IMR-90 (cell line): ENCODE data around the gene ADAMTS13. TPM values are rescaled to one million over a fixed set of nuclear protein-coding genes. Genes with fewer than 3 reads are reported as not detected.

Experiments used
- ATAC-seq: fragments of 200-7000 bp; cut with Tn5 transposase; 2 replicates; pipeline ENCODE4 v1.9.1; 2020; ENCODE audit warnings: low read depth, mild to moderate bottlenecking, moderate library complexity
- BruUV-seq: library from RNA; stranded (reverse); fragments of 400-500 nt; replicated peaks from 2 replicates; lab custom pipeline; 2021; lab: Mats Ljungman, UMichigan
- CTCF ChIA-PET: fragments of 300-600 bp; formaldehyde crosslinking; extraction: SDS; loops from one replicate; lab custom pipeline; 2021; ENCODE audit warnings: antibody characterized with exemption; lab: Yijun Ruan, JAX
- POLR2A ChIA-PET: fragments of 300-600 bp; sonication (Branson Sonifier 250); formaldehyde crosslinking; loops from one replicate; lab custom pipeline; 2022; ENCODE audit warnings: antibody characterized with exemption; ENCODE audit not compliant: unreplicated experiment; lab: Charles Lee
- DNase-seq: peaks from one replicate; pipeline ENCODE4 v3.0.0; 2013
- H2AFZ ChIP-seq: replicated peaks from 2 replicates; pipeline ENCODE3; 2013; ENCODE audit warnings: low read length, mild to moderate bottlenecking; ENCODE audit not compliant: poor library complexity
- H2AK5ac ChIP-seq: 2 replicates; pipeline ENCODE4 v1.6.1; 2013; ENCODE audit warnings: low read depth, low read length, inconsistent platforms
- H2AK9ac ChIP-seq: replicated peaks from 2 replicates; pipeline ENCODE3; 2013; ENCODE audit warnings: mild to moderate bottlenecking, low read depth, low read length, moderate library complexity; ENCODE audit not compliant: poor library complexity
- H2BK120ac ChIP-seq: 2 replicates; pipeline ENCODE4 v1.6.1; 2013; ENCODE audit warnings: low read depth, low read length, inconsistent platforms
- H2BK15ac ChIP-seq: 3 replicates; pipeline ENCODE4 v1.6.1; 2013; ENCODE audit warnings: low read depth, low read length, inconsistent platforms
- H2BK20ac ChIP-seq: 2 replicates; pipeline ENCODE4 v1.6.1; 2013; ENCODE audit warnings: low read depth, mild to moderate bottlenecking, inconsistent platforms, low read length, moderate library complexity
- H2BK5ac ChIP-seq: 2 replicates; pipeline ENCODE4 v1.6.1; 2013; ENCODE audit warnings: mild to moderate bottlenecking, low read depth, low read length, inconsistent platforms; ENCODE audit not compliant: poor library complexity, severe bottlenecking
- H3K14ac ChIP-seq: replicated peaks from 2 replicates; pipeline ENCODE4 v1.6.1; 2013; ENCODE audit warnings: low read depth, low read length, inconsistent platforms
- H3K18ac ChIP-seq: 2 replicates; pipeline ENCODE4 v1.6.1; 2013; ENCODE audit warnings: low read depth, low read length, control low read depth
- H3K23ac ChIP-seq: 2 replicates; pipeline ENCODE4 v1.6.1; 2013; ENCODE audit warnings: low read depth, low read length, inconsistent platforms
- H3K27ac ChIP-seq: 2 replicates; pipeline ENCODE4 v1.5.1; 2013; ENCODE audit warnings: mild to moderate bottlenecking, control low read depth, low read length; ENCODE audit not compliant: insufficient read depth
- H3K27me3 ChIP-seq: 2 replicates; pipeline ENCODE4 v1.6.1; 2013; ENCODE audit warnings: low read length; ENCODE audit not compliant: control insufficient read depth, insufficient read depth
- H3K36me3 ChIP-seq: 2 replicates; pipeline ENCODE4 v1.6.1; 2013; ENCODE audit warnings: low read length, mixed read lengths; ENCODE audit not compliant: control insufficient read depth, insufficient read depth
- H3K4ac ChIP-seq: 2 replicates; pipeline ENCODE4 v1.6.1; 2013; ENCODE audit warnings: low read depth, low read length, inconsistent platforms
- H3K4me1 ChIP-seq: 2 replicates; pipeline ENCODE4 v1.6.1; 2013; ENCODE audit warnings: low read length, mixed read lengths; ENCODE audit not compliant: control insufficient read depth, insufficient read depth
- H3K4me2 ChIP-seq: 2 replicates; pipeline ENCODE4 v1.6.1; 2013; ENCODE audit warnings: low read depth, mild to moderate bottlenecking, control low read depth, low read length, moderate library complexity
- H3K4me3 ChIP-seq: 2 replicates; pipeline ENCODE4 v1.5.1; 2013; ENCODE audit warnings: low read depth, mild to moderate bottlenecking, control low read depth, low read length, moderate library complexity; ENCODE audit not compliant: insufficient read depth
- H3K56ac ChIP-seq: 2 replicates; pipeline ENCODE4 v1.6.1; 2013; ENCODE audit warnings: low read length, inconsistent platforms; ENCODE audit not compliant: insufficient read depth; ENCODE audit errors: extremely low read depth
- H3K79me1 ChIP-seq, 2 experiments: 2 replicates each; pipeline ENCODE4 v1.6.1; 2013; ENCODE audit warnings: low read length in 2 of 2, inconsistent platforms in 1 of 2, low read depth in 1 of 2
- H3K9ac ChIP-seq: 2 replicates; pipeline ENCODE4 v1.6.1; 2013; ENCODE audit warnings: low read depth, low read length, control low read depth
- H3K9me1 ChIP-seq: 2 replicates; pipeline ENCODE4 v1.6.1; 2013; ENCODE audit warnings: low read length, inconsistent platforms; ENCODE audit not compliant: insufficient read depth
- H3K9me3 ChIP-seq: 2 replicates; pipeline ENCODE4 v1.6.1; 2013; ENCODE audit warnings: low read length; ENCODE audit not compliant: control insufficient read depth, insufficient read depth
- H4K20me1 ChIP-seq: 2 replicates; pipeline ENCODE4 v1.6.1; 2013; ENCODE audit warnings: low read length, inconsistent platforms; ENCODE audit not compliant: insufficient read depth
- H4K5ac ChIP-seq: 2 replicates; pipeline ENCODE4 v1.6.1; 2013; ENCODE audit warnings: mild to moderate bottlenecking, low read depth, low read length, control low read depth
- H4K8ac ChIP-seq, 2 experiments: 2 replicates each; pipeline ENCODE4 v1.6.1; 2013; ENCODE audit warnings: low read depth in 2 of 2, low read length in 2 of 2, control low read depth in 1 of 2, inconsistent platforms in 1 of 2
- H4K91ac ChIP-seq: 2 replicates; pipeline ENCODE4 v1.6.1; 2013; ENCODE audit warnings: low read depth, low read length, inconsistent platforms; ENCODE audit not compliant: insufficient read depth
- BHLHE40 ChIP-seq: fragments of 150-350 bp; IDR thresholded peaks from 2 replicates; pipeline ENCODE4 v1.6.1; 2016; ENCODE audit warnings: mild to moderate bottlenecking, low read depth, low read length
- CEBPB ChIP-seq: IDR thresholded peaks from 2 replicates; pipeline ENCODE4 v1.6.1; 2012; ENCODE audit warnings: low read depth, low read length, improper control_type of control experiment
- CHD1 ChIP-seq: IDR thresholded peaks from 2 replicates; pipeline ENCODE4 v1.6.1; 2012; ENCODE audit warnings: low read depth, low read length, improper control_type of control experiment
- FOS ChIP-seq: fragments of 150-350 bp; IDR thresholded peaks from 2 replicates; pipeline ENCODE4 v1.6.1; 2016; ENCODE audit warnings: low read depth, low read length
- MAFK ChIP-seq: IDR thresholded peaks from 2 replicates; pipeline ENCODE4 v1.6.1; 2012; ENCODE audit warnings: low read depth, low read length, improper control_type of control experiment
- MAZ ChIP-seq: IDR thresholded peaks from 2 replicates; pipeline ENCODE4 v1.6.1; 2012; ENCODE audit warnings: low read depth, mild to moderate bottlenecking, low read length, improper control_type of control experiment, moderate library complexity, borderline replicate concordance
- MXI1 ChIP-seq: IDR thresholded peaks from 2 replicates; pipeline ENCODE4 v1.6.1; 2012; ENCODE audit warnings: low read depth, mild to moderate bottlenecking, low read length, moderate library complexity, borderline replicate concordance
- NFE2L2 ChIP-seq: fragments of 150-350 bp; IDR thresholded peaks from 2 replicates; pipeline ENCODE4 v1.6.1; 2016; ENCODE audit warnings: low read depth, mild to moderate bottlenecking, low read length
- POLR2A ChIP-seq: IDR thresholded peaks from 2 replicates; pipeline ENCODE4 v1.6.1; 2012; ENCODE audit warnings: mild to moderate bottlenecking, low read depth, low read length
- RAD21 ChIP-seq: IDR thresholded peaks from 2 replicates; pipeline ENCODE4 v1.6.1; 2012; ENCODE audit warnings: low read length, improper control_type of control experiment
- RCOR1 ChIP-seq: IDR thresholded peaks from 2 replicates; pipeline ENCODE4 v1.6.1; 2012; ENCODE audit warnings: mild to moderate bottlenecking, low read length, improper control_type of control experiment; ENCODE audit not compliant: insufficient replicate concordance
- RFX5 ChIP-seq: IDR thresholded peaks from 2 replicates; pipeline ENCODE4 v1.8.0; 2012; ENCODE audit warnings: low read depth, mild to moderate bottlenecking, low read length, moderate library complexity
- SMC3 ChIP-seq: fragments of 150-350 bp; IDR thresholded peaks from 2 replicates; pipeline ENCODE4 v1.6.1; 2016; ENCODE audit warnings: low read depth, mild to moderate bottlenecking, antibody characterized with exemption, low read length, moderate library complexity
- USF2 ChIP-seq: fragments of 150-350 bp; IDR thresholded peaks from 2 replicates; pipeline ENCODE4 v1.6.1; 2017; ENCODE audit warnings: mild to moderate bottlenecking, antibody characterized with exemption, low read length, low read depth
- WGBS, 2 experiments: methylation state at CpG; one replicate each; pipeline versions ENCODE4 v1.1.5 to v1.1.7; 2013; ENCODE audit warnings: missing lambda C conversion rate in 2 of 2; ENCODE audit not compliant: insufficient read length in 1 of 2; ENCODE audit errors: extremely low coverage in 2 of 2; 5-methylcytosine and 5-hydroxymethylcytosine counted together
- dilution Hi-C: fragments of 300-500 bp; cut with HindIII; formaldehyde crosslinking; loops from one replicate; pipeline ENCODE4 v1.14.3; 2018; ENCODE audit warnings: low sequenced_read_pairs; ENCODE audit not compliant: unreplicated experiment
- in situ Hi-C: fragments of 300-500 bp; cut with MboI; formaldehyde crosslinking; loops from 3 replicates; pipeline ENCODE4 v1.14.3; 2019; ENCODE audit warnings: low sequenced_read_pairs, inconsistent platforms, mixed read lengths
- intact Hi-C: fragments of 100-400 bp; cut with micrococcal nuclease; formaldehyde crosslinking; loops from 2 replicates; pipeline ENCODE4 v1.10.0; 2022
- polyA plus RNA-seq, 3 experiments: library from polyadenylated mRNA; depleted of rRNA; stranded (reverse); fragments of >200 nt; gene quantifications; 2 replicates each; pipeline ENCODE4 v1.2.3, GENCODE V29; 2012; ENCODE audit warnings: low replicate concordance in 1 of 3
- total RNA-seq: library from RNA; depleted of rRNA; stranded (reverse); fragments of >200 nt; gene quantifications from 2 replicates; pipeline ENCODE4 v1.2.3, GENCODE V29; 2012
- TF ChIP-seq, protein P1 (sequence below): conservative IDR thresholded peaks from 2 replicates; pipeline ENCODE4 v1.5.1; 2012; ENCODE audit warnings: mild to moderate bottlenecking, low read depth, low read length, improper control_type of control experiment

ADAMTS13 gene
- total and polyA plus RNA-seq, 2 of the 4 experiments (the other 2 are of a cell fraction): 0.18 to 2.8 TPM

DNA sequence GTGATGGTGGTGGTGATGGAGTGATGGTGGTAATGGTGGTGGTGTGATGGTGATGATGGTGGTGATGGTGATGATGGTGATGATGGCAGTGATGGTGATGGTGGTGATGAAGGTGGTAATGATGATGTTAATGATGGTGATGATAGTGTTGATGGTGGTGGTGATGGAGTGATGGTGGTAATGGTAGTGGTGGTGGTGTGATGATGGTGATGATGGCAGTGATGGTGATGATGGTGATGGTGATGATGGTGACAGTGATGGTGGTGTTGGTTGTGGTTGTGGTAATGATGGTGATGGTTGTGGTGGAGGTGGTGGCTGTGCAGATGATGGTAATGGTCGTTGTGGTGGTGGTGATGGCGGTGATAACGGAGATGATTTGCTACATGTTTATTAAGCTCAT, 38.7 kb upstream of the ADAMTS13 start:
- Histone ChIP-seq H3K9me3 (no peaks in the 10 kb centered on the region), H4K91ac (no peak overlapping the region), H3K27me3 (no peaks in the 10 kb centered on the region), H3K4ac (no peak overlapping the region), H3K4me3 (no peak overlapping the region), H2BK20ac (no peak overlapping the region), H4K8ac (no peak overlapping the region), H2AK9ac (peak overlapping the region; percentile 28), H2AK5ac (no peak overlapping the region), H4K20me1 (no peaks in the 10 kb centered on the region; the same call in 1 of the 2 replicates), H3K56ac (no peak overlapping the region), H2BK15ac (no peak overlapping the region), H3K4me1 (no peaks in the 10 kb centered on the region), H2AFZ (peak overlapping the region; percentile 21), H3K36me3 (no peaks in the 10 kb centered on the region), H3K23ac (no peak overlapping the region), H3K9ac (no peak overlapping the region), H3K4me2 (no peak overlapping the region), H2BK5ac (peak overlapping the region; percentile 81), H3K79me1 (no peaks in the 10 kb centered on the region), H2BK120ac (no peak overlapping the region), H4K5ac (no peak overlapping the region), H3K27ac (no peak overlapping the region), H3K18ac (no peak overlapping the region), H3K9me1 (no peaks in the 10 kb centered on the region), H3K14ac (no peak overlapping the region)
- no TSS peak for BruUV-seq
- intact Hi-C loops (no loop called here), in situ Hi-C loops (no loop called here), dilution Hi-C loops (no loop called here)
- POLR2A ChIA-PET: no interaction called here
- CTCF ChIA-PET: no interaction called here
- TF ChIP-seq POLR2A (no peak), FOS (no peak), SMC3 (no peak), CHD1 (no peak), RFX5 (no peak), MAZ (no peak), USF2 (no peak), CEBPB (no peak), RCOR1 (no peak), NFE2L2 (no peak), BHLHE40 (no peak), RAD21 (no peak), MXI1 (no peak), MAFK (no peak)
- TF ChIP-seq, protein P1, sequence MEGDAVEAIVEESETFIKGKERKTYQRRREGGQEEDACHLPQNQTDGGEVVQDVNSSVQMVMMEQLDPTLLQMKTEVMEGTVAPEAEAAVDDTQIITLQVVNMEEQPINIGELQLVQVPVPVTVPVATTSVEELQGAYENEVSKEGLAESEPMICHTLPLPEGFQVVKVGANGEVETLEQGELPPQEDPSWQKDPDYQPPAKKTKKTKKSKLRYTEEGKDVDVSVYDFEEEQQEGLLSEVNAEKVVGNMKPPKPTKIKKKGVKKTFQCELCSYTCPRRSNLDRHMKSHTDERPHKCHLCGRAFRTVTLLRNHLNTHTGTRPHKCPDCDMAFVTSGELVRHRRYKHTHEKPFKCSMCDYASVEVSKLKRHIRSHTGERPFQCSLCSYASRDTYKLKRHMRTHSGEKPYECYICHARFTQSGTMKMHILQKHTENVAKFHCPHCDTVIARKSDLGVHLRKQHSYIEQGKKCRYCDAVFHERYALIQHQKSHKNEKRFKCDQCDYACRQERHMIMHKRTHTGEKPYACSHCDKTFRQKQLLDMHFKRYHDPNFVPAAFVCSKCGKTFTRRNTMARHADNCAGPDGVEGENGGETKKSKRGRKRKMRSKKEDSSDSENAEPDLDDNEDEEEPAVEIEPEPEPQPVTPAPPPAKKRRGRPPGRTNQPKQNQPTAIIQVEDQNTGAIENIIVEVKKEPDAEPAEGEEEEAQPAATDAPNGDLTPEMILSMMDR: no peak
- DNase-seq (no peak), ATAC-seq (no peak)
- 90% methylated on average over 3 of the region's 3 CpGs; no CpG with 5 or more reads in 1 of the 2 experiments for WGBS, 2 experiments
